ENCODE measurements around the gene ANKHD1. TPM values are rescaled to one million over a fixed set of nuclear protein-coding genes. Genes with fewer than 3 reads are reported as not detected.

Gene ANKHD1
- total RNA-seq, 6 experiments from 2014 or later: 45.5 to 73.2 (median 62.6) TPM

- DNase-seq (peak in 2 of 3 donors; percentile 73 to 82), ATAC-seq (peak in 2 of 4 donors; percentile 3 to 44)
Measured at GRCh38 chr5:140571105-140571504, 169.5 kb downstream of the ANKHD1 start.

GRCh38 chr5:140573683-140574082 is 172.1 kb downstream of the ANKHD1 start:
- no peak for TF ChIP-seq POLR2A (IDR thresholded peaks at IDR 0.05)
- no peak for TF ChIP-seq CTCF (IDR thresholded peaks at IDR 0.05)
- H3K4me3 ChIP-seq: no peak overlapping the region
- no peaks in the 10 kb centered on the region for H3K9me3 ChIP-seq
- WGBS (ENCODE audit: insufficient coverage, low coverage, low lambda C conversion rate, missing lambda C conversion rate): 83% methylated on average over 1 of the region's 7 CpGs
- H3K27ac ChIP-seq: peak overlapping the region; percentile 30 to 90 (median 69)
- no peak for ATAC-seq
- H3K27me3 ChIP-seq: no peaks in the 10 kb centered on the region
- no peaks in the 10 kb centered on the region for H3K36me3 ChIP-seq
- peaks cover 0 to 62% (median 23%) of the 10 kb centered on the region in 4 donors for H3K4me1 ChIP-seq
- DNase-seq: peak in 1 of 3 donors; percentile 49
- intact Hi-C loops (cut with DNase I): no loop called here

More at GRCh38 chr5:140571105-140571504, 169.5 kb downstream of the ANKHD1 start:
- H3K36me3 ChIP-seq: peaks cover 0 to 15% (median 7%) of the 10 kb centered on the region in 4 donors
- peaks cover 0 to 65% (median 25%) of the 10 kb centered on the region in 4 donors for H3K4me1 ChIP-seq
- no peaks in the 10 kb centered on the region for H3K27me3 ChIP-seq
- no peaks in the 10 kb centered on the region for H3K9me3 ChIP-seq
- H3K4me3 ChIP-seq: no peak overlapping the region
- 3% methylated on average over 4 of the region's 5 CpGs for WGBS (ENCODE audit: insufficient coverage, low coverage, low lambda C conversion rate, missing lambda C conversion rate)
- intact Hi-C loops (cut with DNase I): no loop called here
- peak overlapping the region in 2 of 3 donors; percentile 21 to 90 for H3K27ac ChIP-seq
- TF ChIP-seq CTCF (IDR thresholded peaks at IDR 0.05): no peak
- TF ChIP-seq POLR2A (IDR thresholded peaks at IDR 0.05): no peak

GRCh38 chr5:140574165-140574564 is 172.5 kb downstream of the ANKHD1 start:
- DNase-seq (peak in 1 of 3 donors; percentile 77), ATAC-seq (peak; percentile 78 to 82 (median 82))
- Histone ChIP-seq H3K4me3 (no peak overlapping the region), H3K9me3 (no peaks in the 10 kb centered on the region), H3K27ac (peak overlapping the region; percentile 30 to 90 (median 69)), H3K36me3 (no peaks in the 10 kb centered on the region), H3K4me1 (peaks cover 0 to 62% (median 22%) of the 10 kb centered on the region in 4 donors), H3K27me3 (no peaks in the 10 kb centered on the region)
- TF ChIP-seq CTCF (IDR thresholded peaks at IDR 0.05): no peak
- TF ChIP-seq POLR2A (IDR thresholded peaks at IDR 0.05): no peak
- WGBS (ENCODE audit: insufficient coverage, low coverage, low lambda C conversion rate, missing lambda C conversion rate): 9% methylated on average over 3 of the region's 3 CpGs
- intact Hi-C loops (cut with DNase I): no loop called here

GRCh38 chr5:140575309-140575708 is 173.7 kb downstream of the ANKHD1 start:
- Histone ChIP-seq H3K27ac (peak overlapping the region; percentile 25 to 90 (median 69)), H3K27me3 (no peaks in the 10 kb centered on the region), H3K9me3 (no peaks in the 10 kb centered on the region), H3K36me3 (no peaks in the 10 kb centered on the region), H3K4me3 (no peak overlapping the region), H3K4me1 (peaks cover 0 to 53% (median 17%) of the 10 kb centered on the region in 4 donors)
- TF ChIP-seq CTCF (IDR thresholded peaks at IDR 0.05) (peak; percentile 69 to 83 (median 72)), POLR2A (IDR thresholded peaks at IDR 0.05) (no peak)
- intact Hi-C loops (cut with DNase I): no loop called here
- DNase-seq (peak; percentile 84 to 88 (median 86)), ATAC-seq (peak; percentile 77 to 88 (median 84))
- WGBS (ENCODE audit: insufficient coverage, low coverage, low lambda C conversion rate, missing lambda C conversion rate): 57% methylated on average over 7 of the region's 8 CpGs
